ENCODE results near the gene ATP1A4. TPM values are rescaled to one million over a fixed set of nuclear protein-coding genes. Genes with fewer than 3 reads are reported as not detected.

Gene ATP1A4
- total RNA-seq, 6 experiments from 2014 or later = not detected

- Histone ChIP-seq H3K27ac (no peak overlapping the region), H3K36me3 (no peaks in the 10 kb centered on the region), H3K27me3 (no peaks in the 10 kb centered on the region), H3K4me3 (no peak overlapping the region), H3K9me3 (no peaks in the 10 kb centered on the region), H3K4me1 (no peaks in the 10 kb centered on the region)
- WGBS (ENCODE audit: insufficient coverage, low coverage, low lambda C conversion rate, missing lambda C conversion rate) = 78% methylated on average over 8 of the region's 8 CpGs
- ATAC-seq (no peak), DNase-seq (no peak)
- intact Hi-C loops (cut with DNase I) = no loop called here
- TF ChIP-seq CTCF (IDR thresholded peaks at IDR 0.05) (no peak), POLR2A (IDR thresholded peaks at IDR 0.05) (no peak)
These were observed 14.1 kb upstream of the ATP1A4 start for GRCh38 chr1:160137216-160137862.

DNA sequence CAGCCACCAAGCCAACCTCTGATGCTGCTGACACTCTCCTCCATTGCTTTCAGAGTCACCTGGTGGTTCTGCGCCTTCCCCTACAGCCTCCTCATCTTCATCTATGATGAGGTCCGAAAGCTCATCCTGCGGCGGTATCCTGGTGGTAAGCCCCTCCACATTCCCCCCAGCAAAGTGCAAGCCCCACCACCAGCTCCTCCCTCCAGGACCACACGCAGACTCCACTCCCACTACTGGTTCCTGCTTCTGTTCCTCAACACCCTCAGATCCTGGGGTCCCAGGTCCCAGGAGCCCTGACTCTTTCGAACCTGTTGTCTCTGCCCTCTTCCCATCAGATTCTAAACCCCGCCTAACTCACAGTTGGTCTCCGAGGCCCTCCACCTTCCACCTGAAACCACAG lies 11.6 kb upstream of the ATP1A4 start:
- TF ChIP-seq POLR2A (IDR thresholded peaks at IDR 0.05) (no peak), CTCF (IDR thresholded peaks at IDR 0.05) (no peak)
- WGBS (ENCODE audit: insufficient coverage, low coverage, low lambda C conversion rate, missing lambda C conversion rate) = 83% methylated on average over 7 of the region's 8 CpGs
- H3K4me1 ChIP-seq = no peaks in the 10 kb centered on the region
- H3K4me3 ChIP-seq = no peak overlapping the region
- no peaks in the 10 kb centered on the region for H3K36me3 ChIP-seq
- no peak overlapping the region for H3K27ac ChIP-seq
- H3K27me3 ChIP-seq = no peaks in the 10 kb centered on the region
- no peak for ATAC-seq
- no peaks in the 10 kb centered on the region for H3K9me3 ChIP-seq
- intact Hi-C loops (cut with DNase I) = no loop called here
- DNase-seq = no peak

DNA sequence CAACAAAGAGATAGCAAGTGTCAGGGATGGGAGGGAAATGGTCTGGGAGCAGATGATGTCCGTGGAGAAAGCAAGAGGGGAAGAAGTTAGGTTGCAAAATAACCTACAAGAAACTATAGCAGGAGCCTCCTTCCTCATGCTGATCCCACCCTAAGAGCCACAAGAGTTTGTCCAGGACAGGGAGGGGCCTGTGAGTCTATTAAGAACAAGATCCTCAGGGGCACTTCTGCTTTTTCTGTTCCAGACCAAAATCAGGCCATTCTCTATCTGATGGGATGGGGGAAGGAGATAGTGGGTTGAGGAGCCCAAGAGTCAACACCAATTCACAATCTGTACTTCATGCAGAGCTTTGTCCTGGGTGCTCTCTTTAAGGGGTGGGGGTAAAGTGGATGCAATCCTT lies 7.7 kb upstream of the ATP1A4 start:
- Histone ChIP-seq H3K4me3 (no peak overlapping the region), H3K27me3 (no peaks in the 10 kb centered on the region), H3K36me3 (no peaks in the 10 kb centered on the region), H3K4me1 (no peaks in the 10 kb centered on the region), H3K27ac (no peak overlapping the region), H3K9me3 (no peaks in the 10 kb centered on the region)
- WGBS (ENCODE audit: insufficient coverage, low coverage, low lambda C conversion rate, missing lambda C conversion rate) = 16% methylated on average over 1 of the region's 1 CpG
- DNase-seq = no peak
- peak; percentile 23 to 69 (median 52) for ATAC-seq
- TF ChIP-seq CTCF (IDR thresholded peaks at IDR 0.05) = no peak
- no peak for TF ChIP-seq POLR2A (IDR thresholded peaks at IDR 0.05)
- intact Hi-C loops (cut with DNase I) = no loop called here

- no peak overlapping the region for H3K27ac ChIP-seq
- no peaks in the 10 kb centered on the region for H3K27me3 ChIP-seq
- DNase-seq = no peak
- H3K9me3 ChIP-seq = no peaks in the 10 kb centered on the region
- H3K4me3 ChIP-seq = no peak overlapping the region
- intact Hi-C loops (cut with DNase I) = no loop called here
- TF ChIP-seq POLR2A (IDR thresholded peaks at IDR 0.05) (no peak), CTCF (IDR thresholded peaks at IDR 0.05) (no peak)
- WGBS (ENCODE audit: insufficient coverage, low coverage, low lambda C conversion rate, missing lambda C conversion rate) = 69% methylated on average over 4 of the region's 4 CpGs
- H3K36me3 ChIP-seq = no peaks in the 10 kb centered on the region
- no peak for ATAC-seq
- H3K4me1 ChIP-seq = no peaks in the 10 kb centered on the region
These were observed 6.5 kb upstream of the ATP1A4 start for GRCh38 chr1:160144921-160145320.

DNA sequence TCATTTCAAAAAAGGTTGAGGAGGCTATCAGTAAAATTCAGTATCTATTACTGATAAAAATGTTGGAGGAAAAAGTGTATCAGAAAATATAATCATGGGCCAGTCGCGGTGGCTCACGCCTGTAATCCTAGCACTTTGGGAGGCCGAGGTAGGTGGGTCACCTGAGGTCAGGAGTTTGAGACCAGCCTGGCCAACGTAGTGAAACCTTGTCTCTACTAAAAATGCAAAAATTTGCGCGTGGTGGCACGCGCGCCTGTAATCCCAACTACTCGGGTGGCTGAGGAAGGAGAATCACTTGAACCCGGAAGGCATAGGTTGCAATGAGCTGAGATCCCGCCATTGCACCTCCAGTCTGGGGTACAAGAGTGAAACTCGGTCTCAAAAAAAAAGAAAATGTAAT lies 5.3 kb upstream of the ATP1A4 start:
- ATAC-seq = no peak

More for the DNA sequence above, 5.3 kb upstream of the ATP1A4 start:
- no peak for TF ChIP-seq CTCF (IDR thresholded peaks at IDR 0.05)
- no peak for TF ChIP-seq POLR2A (IDR thresholded peaks at IDR 0.05)
- Histone ChIP-seq H3K27me3 (no peaks in the 10 kb centered on the region), H3K4me1 (no peaks in the 10 kb centered on the region), H3K4me3 (no peak overlapping the region), H3K27ac (no peak overlapping the region), H3K36me3 (no peaks in the 10 kb centered on the region), H3K9me3 (no peaks in the 10 kb centered on the region)
- intact Hi-C loops (cut with DNase I) = no loop called here
- no peak for DNase-seq
- WGBS (ENCODE audit: insufficient coverage, low coverage, low lambda C conversion rate, missing lambda C conversion rate) = 90% methylated on average over 9 of the region's 14 CpGs

Data from right lobe of liver (tissue), 6 donors.